ENCODE data around the gene RTN4R.

DNA sequence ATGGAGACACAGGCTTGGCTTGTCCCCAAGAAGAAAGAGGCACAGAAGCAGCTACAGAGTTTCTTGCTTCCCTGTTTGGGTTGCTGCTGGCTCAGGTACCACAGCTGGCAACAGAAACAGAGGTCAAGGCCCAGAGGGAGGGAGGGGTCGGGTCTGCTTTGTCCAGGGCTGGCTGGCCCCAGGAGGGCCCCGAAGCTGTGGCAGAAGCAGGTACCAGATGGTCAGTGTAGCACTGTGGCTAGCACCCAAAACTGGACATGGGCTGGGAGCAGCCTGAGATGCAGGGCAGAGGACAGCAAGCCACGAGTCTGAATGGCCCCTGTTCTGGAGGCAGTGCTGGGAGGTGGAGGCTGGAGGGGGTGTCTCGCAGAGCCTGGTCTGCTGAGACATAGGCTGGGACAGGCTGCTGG lies 65.0 kb downstream of the RTN4R start:
- TF ChIP-seq, protein P1, sequence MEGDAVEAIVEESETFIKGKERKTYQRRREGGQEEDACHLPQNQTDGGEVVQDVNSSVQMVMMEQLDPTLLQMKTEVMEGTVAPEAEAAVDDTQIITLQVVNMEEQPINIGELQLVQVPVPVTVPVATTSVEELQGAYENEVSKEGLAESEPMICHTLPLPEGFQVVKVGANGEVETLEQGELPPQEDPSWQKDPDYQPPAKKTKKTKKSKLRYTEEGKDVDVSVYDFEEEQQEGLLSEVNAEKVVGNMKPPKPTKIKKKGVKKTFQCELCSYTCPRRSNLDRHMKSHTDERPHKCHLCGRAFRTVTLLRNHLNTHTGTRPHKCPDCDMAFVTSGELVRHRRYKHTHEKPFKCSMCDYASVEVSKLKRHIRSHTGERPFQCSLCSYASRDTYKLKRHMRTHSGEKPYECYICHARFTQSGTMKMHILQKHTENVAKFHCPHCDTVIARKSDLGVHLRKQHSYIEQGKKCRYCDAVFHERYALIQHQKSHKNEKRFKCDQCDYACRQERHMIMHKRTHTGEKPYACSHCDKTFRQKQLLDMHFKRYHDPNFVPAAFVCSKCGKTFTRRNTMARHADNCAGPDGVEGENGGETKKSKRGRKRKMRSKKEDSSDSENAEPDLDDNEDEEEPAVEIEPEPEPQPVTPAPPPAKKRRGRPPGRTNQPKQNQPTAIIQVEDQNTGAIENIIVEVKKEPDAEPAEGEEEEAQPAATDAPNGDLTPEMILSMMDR (conservative IDR thresholded peaks at IDR 0.05; ENCODE audit: low read depth in 2 of 2) = no peak
- TF ChIP-seq, protein P2, sequence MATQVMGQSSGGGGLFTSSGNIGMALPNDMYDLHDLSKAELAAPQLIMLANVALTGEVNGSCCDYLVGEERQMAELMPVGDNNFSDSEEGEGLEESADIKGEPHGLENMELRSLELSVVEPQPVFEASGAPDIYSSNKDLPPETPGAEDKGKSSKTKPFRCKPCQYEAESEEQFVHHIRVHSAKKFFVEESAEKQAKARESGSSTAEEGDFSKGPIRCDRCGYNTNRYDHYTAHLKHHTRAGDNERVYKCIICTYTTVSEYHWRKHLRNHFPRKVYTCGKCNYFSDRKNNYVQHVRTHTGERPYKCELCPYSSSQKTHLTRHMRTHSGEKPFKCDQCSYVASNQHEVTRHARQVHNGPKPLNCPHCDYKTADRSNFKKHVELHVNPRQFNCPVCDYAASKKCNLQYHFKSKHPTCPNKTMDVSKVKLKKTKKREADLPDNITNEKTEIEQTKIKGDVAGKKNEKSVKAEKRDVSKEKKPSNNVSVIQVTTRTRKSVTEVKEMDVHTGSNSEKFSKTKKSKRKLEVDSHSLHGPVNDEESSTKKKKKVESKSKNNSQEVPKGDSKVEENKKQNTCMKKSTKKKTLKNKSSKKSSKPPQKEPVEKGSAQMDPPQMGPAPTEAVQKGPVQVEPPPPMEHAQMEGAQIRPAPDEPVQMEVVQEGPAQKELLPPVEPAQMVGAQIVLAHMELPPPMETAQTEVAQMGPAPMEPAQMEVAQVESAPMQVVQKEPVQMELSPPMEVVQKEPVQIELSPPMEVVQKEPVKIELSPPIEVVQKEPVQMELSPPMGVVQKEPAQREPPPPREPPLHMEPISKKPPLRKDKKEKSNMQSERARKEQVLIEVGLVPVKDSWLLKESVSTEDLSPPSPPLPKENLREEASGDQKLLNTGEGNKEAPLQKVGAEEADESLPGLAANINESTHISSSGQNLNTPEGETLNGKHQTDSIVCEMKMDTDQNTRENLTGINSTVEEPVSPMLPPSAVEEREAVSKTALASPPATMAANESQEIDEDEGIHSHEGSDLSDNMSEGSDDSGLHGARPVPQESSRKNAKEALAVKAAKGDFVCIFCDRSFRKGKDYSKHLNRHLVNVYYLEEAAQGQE (IDR thresholded peaks at IDR 0.05; ENCODE audit: unreplicated experiment) = no peak
- no peak for TF ChIP-seq EZH2phosphoT487 (IDR thresholded peaks at IDR 0.05; ENCODE audit: unreplicated experiment)
- no peak for TF ChIP-seq EZH2 (IDR thresholded peaks at IDR 0.05; ENCODE audit: low read depth, unreplicated experiment)
- no peak for TF ChIP-seq POLR2AphosphoS5 (IDR thresholded peaks at IDR 0.05; ENCODE audit: low read depth)
- no peak for TF ChIP-seq ZNF114 (CRISPR knock-in tag; IDR thresholded peaks at IDR 0.05)
- no peak for TF ChIP-seq ZNF331 (CRISPR knock-in tag; IDR thresholded peaks at IDR 0.05; ENCODE audit: low read depth)
- no peak for TF ChIP-seq NANOG (IDR thresholded peaks at IDR 0.05; ENCODE audit: borderline replicate concordance)
- no peak for TF ChIP-seq STAT1 (IDR thresholded peaks at IDR 0.05; ENCODE audit: unreplicated experiment)
- no peak for TF ChIP-seq CREB1 (CRISPR knock-in tag; IDR thresholded peaks at IDR 0.05; ENCODE audit: low read depth)
- no peak for TF ChIP-seq JUNB (IDR thresholded peaks at IDR 0.05; ENCODE audit: unreplicated experiment)
- TF ChIP-seq, protein P3, sequence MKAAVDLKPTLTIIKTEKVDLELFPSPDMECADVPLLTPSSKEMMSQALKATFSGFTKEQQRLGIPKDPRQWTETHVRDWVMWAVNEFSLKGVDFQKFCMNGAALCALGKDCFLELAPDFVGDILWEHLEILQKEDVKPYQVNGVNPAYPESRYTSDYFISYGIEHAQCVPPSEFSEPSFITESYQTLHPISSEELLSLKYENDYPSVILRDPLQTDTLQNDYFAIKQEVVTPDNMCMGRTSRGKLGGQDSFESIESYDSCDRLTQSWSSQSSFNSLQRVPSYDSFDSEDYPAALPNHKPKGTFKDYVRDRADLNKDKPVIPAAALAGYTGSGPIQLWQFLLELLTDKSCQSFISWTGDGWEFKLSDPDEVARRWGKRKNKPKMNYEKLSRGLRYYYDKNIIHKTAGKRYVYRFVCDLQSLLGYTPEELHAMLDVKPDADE (IDR thresholded peaks at IDR 0.05) = no peak
